Measurements from ENCODE around the gene GFI1B.

GFI1B gene

DNA sequence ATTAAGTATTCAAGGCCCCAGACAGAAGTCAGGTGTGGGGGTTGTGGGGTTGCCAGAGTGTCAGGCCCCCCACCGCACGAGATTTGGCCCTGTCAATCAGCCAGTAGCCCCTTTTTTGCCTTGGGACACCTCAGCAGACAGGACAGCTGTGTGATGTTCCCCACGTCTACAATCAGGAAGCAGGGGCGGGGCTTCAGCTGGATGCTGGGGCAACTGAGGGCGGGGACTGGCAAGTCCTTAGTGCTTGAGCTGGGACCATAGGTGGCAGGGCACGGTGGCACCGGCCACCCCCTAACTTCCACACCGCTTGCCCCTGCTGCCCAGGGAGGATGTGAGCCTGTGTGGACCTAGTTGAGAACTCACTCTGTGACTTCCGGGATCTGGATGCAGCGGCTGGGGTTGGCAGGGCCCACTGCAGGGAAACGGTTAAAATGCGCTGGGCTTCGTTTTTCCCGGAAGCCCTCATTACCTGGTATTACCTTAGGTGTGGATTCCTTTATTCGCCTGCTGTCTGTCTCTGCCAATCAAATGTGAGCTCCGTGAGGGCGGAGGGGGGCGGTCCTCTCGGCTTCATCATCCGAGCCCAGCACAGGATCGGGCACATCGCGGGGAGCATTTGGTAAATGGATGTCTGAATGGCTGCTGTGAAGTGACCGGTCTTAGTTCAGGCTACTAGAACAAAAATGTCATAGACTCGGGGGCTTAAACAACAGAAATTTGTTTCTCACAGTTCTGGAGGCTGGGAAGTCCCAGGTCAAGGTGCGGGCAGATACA lies 44.8 kb downstream of the GFI1B start:
- peak; percentile 27 for DNase-seq

DNA sequence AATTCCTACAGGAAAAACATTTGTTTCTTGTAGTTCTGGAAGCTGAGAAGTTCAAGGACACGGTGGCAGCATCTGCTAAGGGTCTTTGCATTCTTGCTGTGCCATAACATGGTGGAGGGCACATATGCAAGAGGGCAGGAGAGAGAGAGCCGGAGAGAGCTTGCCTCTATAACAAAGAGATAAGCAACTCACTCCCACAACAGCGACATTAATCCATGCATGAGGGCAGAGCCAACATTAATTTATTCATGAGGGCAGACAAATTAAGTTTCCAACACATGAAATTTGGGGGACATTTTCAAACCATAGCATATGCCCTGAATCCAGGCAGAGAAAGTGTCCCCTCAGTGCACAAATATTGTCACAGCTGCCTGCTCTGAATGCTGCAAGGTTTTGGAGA lies 47.9 kb downstream of the GFI1B start:
- no peak for DNase-seq

DNA sequence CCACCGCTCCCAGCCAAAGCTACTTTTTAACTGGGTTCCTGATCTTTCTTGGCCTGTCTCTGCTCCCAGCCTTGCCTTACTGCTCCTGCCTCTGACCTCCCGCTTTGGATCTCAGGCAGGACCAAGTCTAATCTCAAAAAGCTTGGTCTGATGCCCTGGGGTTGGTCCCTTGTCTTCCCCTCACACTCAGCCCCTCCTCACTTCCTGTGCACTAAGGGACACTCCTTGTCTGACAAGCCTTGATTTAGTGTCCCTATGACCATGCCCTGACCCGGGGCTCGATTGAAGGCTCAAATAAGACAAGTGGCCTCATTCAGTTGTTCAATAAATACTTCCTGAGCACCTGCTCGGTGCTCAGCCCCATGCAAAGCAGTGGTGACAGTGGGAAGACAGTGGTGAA lies 48.6 kb downstream of the GFI1B start:
- no peak for DNase-seq

DNA sequence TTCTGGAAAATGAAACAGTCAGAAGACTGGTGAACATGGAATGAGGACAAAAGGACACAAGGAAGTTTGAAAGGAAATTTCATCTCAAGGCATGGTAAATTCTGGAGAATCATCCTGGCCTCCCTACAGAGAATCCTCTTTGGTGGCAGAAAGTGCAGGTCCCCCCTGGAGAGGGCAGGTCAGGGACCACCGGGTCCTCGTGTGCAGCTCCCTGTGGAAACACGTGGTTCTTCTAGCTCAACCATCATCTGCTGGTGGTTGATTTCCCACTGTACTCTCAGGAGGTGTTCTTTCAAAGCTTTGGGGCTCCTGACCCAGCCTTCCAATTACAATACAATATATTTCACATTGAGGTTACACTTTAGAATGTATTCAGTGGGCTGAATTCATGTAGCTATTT lies 49.7 kb downstream of the GFI1B start:
- DNase-seq = no peak

DNA sequence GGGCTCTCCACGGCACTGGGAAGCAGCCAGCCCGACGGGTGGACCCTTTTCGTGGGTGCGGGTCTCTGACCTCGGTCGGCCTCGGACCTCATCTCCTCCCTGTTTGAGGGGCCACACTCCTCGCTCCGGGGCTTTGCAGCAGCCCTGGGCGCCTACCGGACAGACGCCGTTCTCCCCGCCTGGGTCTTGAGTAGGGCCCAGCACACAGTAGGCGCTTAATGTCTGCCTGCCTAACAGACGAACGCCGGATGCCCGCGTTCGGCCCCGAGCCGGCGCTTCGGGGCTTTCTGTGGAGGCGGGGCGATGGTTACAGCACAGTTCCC lies 51.5 kb downstream of the GFI1B start:
- no peak for DNase-seq

DNA sequence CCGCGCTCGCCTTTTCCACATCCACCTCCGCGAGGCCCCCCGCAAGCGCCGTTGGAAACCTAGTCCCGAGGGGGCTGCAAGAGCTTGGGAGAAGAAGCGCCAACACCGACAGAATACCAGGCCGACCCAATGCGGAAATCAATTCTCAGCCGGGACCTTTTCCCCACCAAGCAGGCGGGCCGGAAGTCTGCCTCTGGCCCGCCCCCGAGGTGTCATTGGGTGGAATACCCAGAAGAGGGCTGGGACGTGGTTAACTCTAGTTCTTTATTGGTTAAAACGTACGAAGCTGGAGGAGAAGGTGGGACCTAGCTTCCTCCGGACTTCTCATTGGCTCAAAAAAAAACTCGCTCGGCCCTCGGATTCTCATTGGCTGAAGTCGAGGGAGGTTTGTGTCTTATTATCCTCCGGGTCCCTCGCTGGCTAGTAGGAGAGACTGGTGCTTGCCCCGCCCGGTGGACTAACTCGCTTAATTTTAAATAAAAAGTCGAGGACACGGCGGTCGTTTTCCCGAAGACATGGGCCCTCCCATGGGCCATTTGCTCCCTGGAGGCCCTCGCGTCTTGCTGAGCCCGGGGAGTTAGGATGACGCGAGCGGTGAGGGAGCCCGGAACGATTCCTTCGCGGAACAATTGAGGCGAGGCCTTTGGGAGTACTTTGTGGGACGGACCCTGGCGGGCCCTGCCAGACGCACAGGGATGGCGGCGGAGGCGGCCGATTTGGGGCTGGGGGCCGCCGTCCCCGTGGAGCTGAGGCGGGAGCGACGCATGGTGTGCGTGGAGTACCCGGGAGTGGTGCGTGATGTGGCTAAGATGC lies 52.0 kb downstream of the GFI1B start, which contains the start of gene GTF3C5:
GTF3C5 (plus strand) TSS at position 681 of the 813 bp plus-strand sequence; CDS start at position 696, 15 bp downstream.
- DNase-seq = peak; percentile 89

DNA sequence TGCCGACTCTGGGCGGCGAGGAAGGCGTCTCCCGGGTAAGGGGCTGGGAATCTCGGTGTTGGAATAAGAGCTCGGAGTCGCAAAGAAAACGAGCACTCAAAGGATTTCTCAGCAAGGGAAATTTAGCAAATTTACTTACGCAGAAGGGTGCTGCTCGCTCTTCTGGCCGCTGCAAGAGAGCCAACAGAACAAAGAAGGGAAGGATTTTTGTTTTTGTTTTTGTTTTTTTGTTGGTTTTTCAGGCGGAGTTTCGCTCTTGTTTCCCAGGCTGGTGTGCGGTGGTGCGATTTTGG lies 52.6 kb downstream of the GFI1B start:
- DNase-seq = no peak

DNA sequence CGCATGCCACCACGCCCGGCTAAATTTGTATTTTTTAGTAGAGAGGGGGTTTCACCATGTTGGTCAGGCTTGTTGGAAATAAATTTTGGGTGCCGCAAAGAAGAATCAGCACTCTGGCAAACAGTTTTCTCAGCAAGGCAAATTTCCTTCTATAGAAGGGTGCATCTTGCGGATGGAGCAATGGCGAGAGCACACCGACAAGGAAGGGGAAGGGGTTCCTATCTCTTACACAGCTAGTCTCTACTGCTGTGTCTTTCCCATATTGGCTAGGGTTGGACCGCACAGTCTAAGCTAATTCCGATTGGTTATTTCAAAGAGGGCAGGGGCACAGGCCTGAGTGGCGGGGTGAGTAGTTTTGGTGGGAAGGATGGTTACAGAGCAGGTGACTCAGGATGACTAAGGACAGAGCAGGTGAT lies 53.0 kb downstream of the GFI1B start:
- no peak for DNase-seq

DNA sequence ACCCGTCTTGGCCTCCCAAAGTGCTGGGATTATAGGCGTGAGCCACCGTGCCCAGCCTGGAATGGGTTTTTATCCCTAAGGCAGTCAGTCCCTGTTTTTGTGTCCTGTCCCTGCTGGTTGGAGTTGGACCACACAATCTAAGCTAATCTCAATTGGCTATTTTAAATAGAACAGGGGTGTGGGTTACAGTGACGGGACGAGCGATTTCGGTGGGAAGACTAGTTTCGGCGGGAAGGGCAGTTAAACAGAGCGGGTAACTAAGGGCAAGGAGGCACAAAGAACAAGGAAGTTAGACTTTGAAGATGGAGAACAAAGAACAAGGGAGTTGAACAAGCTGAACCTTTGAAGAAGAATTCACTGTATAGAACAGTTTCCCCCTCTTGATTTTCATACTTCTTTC lies 53.7 kb downstream of the GFI1B start:
- no peak for DNase-seq

DNA sequence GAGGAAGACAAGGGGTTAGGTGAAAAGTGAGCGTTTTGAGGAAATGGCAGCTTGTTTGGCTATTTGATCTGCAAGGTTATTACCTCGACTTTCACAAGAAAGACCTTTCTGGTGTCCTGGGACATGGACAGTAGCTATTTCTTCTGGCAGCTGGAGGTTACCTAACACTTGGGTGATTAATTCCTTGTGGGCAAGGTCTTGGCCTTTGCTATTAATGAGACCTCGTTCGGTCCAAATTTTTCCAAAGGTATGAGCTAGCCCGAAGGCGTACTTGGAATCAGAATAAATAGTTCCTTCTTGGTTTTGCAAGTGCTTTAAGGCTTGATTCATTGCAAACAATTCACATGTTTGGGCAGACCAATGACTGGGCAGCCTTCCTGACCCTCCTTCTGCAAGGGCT lies 57.2 kb downstream of the GFI1B start:
- no peak for DNase-seq

DNA sequence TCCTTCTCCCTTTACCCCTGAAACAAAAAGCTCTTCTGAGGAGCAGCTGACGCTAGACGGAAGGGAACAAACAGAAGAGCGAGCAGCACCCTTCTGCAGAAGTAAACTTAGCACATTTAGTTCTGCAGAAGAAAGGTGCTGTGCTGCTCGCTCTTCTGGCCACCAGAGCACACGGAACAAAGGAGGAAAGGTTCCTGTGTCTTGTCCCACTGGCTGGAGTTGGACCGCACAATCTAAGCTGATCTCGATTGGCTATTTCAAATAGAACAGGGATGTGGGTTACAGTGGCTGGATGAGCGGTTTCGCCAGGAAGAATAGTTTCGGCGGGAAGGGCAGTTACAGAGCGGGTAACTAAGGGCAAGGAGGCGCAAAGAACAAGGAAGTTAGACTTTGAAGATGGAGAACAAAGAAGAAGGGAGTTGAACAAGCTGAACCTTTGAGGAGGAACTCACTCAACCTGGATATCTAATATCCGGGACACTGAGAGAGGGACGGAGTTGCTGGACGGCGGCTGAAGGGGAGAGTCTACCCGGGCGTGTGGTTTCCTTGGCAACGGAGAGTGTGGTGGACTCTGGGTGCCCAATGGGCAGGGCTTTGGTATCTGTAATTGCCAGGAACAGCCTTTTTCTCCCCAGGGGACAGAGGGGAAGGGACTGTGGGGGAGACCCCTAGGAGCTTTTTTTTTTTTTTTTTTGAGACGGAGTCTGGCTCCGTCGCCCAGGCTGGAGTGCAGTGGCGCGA lies 59.5 kb downstream of the GFI1B start:
- no peak for DNase-seq

DNA sequence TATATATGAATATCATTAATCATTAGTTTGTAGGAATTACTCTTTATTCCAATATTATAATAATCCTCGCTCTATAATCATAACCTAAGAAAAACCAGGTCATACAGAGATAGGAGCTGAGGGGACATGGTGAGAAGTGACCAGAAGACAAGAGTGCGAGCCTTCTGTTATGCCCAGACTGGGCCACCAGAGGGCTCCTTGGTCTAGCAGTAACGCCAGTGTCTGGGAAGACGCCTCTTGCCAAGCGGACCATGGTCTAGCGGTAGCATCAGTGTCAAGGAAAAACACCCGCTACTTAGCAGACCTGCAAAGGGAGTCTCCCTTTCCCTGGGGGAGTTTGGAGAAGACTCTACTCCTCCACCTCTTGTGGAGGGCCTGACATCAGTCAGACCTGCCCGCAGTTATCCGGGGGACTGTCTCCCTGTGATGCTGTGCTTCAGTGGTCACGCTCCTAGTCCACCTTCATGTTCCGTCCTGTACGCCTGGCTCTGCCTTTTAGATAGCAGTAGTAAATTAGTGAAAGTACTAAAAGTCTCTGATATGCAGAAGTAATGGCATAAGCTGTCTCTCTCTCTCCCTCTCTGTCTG lies 62.5 kb downstream of the GFI1B start:
- DNase-seq = peak; percentile 48

Measured in stimulated activated CD4-positive, alpha-beta T cell treated with anti-CD3 and anti-CD28 coated beads, Interleukin-4, amount 100 ng/mL, for 1 hour (primary cell).